ENCODE results near the gene IQCH. TPM values are rescaled to one million over a fixed set of nuclear protein-coding genes. Genes with fewer than 3 reads are reported as not detected.

IQCH gene
- total and polyA plus RNA-seq, 2 of the 4 experiments (the other 2 are of a cell fraction) = 0.60 to 2.5 TPM

DNA sequence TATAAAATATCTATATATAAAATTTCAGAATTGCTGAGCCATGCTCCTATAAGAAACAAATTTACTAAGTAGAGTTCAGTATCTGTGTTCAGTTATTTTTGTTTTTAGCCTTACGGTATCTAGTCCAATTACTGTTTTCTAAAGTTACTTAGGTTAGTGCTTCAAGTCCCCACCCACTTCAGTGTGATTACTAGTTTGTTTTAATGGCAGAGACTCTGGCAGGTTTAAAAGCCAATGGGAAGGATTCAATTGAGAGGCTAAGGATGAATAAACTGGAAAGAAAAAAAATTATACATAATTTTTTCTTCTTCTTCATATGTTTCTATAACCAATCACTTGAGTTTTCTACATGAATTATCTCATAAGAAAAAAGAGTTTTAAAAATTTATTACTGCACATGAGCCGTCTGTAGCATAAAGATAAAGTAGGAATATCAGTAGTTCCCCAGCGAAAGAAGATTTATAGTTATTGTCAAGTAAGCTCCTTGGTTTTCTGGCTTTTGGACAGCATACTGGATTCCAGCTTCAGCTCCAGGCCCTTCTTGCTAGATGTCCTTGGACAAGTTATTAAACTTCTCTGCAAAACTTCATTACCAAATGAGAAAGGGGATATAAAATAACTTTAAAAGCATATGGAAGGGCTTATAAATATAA, 46.9 kb upstream of the IQCH start:
- in situ Hi-C loops (cut with MboI; ENCODE audit: low sequenced_read_pairs) = no loop called here

More for the DNA sequence above, 46.9 kb upstream of the IQCH start:
- Histone ChIP-seq H2BK5ac (ENCODE audit: low read depth, low read length, poor library complexity, severe bottlenecking) (no peak overlapping the region), H3K79me1 (ENCODE audit: low read depth in 1 of 2, low read length in 2 of 2) (peaks cover under 1 to 6% of the 10 kb centered on the region in 2 experiments; a peak in 1 of 4 replicates), H3K23ac (ENCODE audit: low read depth, low read length) (no peak overlapping the region), H3K4me3 (ENCODE audit: insufficient read depth, low read depth, low read length) (no peak overlapping the region), H3K9me3 (ENCODE audit: control insufficient read depth, insufficient read depth, low read length) (no peaks in the 10 kb centered on the region), H4K8ac (ENCODE audit: low read depth in 2 of 2, low read length in 2 of 2) (no peak overlapping the region), H4K91ac (ENCODE audit: insufficient read depth, low read depth, low read length) (no peak overlapping the region), H2AFZ (replicated peaks; ENCODE audit: low read length, poor library complexity) (no peak overlapping the region), H3K56ac (ENCODE audit: extremely low read depth, insufficient read depth, low read length) (no peak overlapping the region), H3K9ac (ENCODE audit: low read depth, low read length) (no peak overlapping the region), H3K36me3 (ENCODE audit: control insufficient read depth, insufficient read depth, low read length) (peaks cover 4% of the 10 kb centered on the region), H3K9me1 (ENCODE audit: insufficient read depth, low read length) (peaks cover 3% of the 10 kb centered on the region; the same call in 1 of the 2 replicates), H2BK15ac (ENCODE audit: low read depth, low read length) (no peak overlapping the region), H3K14ac (replicated peaks; ENCODE audit: low read depth, low read length) (no peak overlapping the region), H3K4ac (ENCODE audit: low read depth, low read length) (no peak overlapping the region), H2AK9ac (replicated peaks; ENCODE audit: low read depth, low read length, poor library complexity) (no peak overlapping the region), H4K20me1 (ENCODE audit: insufficient read depth, low read length) (no peaks in the 10 kb centered on the region), H2BK120ac (ENCODE audit: low read depth, low read length) (no peak overlapping the region), H3K4me1 (ENCODE audit: control insufficient read depth, insufficient read depth, low read length) (peaks cover under 1% of the 10 kb centered on the region; the same call in 1 of the 2 replicates), H3K18ac (ENCODE audit: low read depth, low read length) (no peak overlapping the region), H3K27me3 (ENCODE audit: control insufficient read depth, insufficient read depth, low read length) (no peaks in the 10 kb centered on the region), H2BK20ac (ENCODE audit: low read depth, low read length) (no peak overlapping the region), H4K5ac (ENCODE audit: low read depth, low read length) (no peak overlapping the region), H3K27ac (ENCODE audit: insufficient read depth, low read length) (no peak overlapping the region), H2AK5ac (ENCODE audit: low read depth, low read length) (no peak overlapping the region), H3K4me2 (ENCODE audit: low read depth, low read length) (no peak overlapping the region)
- BruUV-seq (replicated peaks) = no TSS peak
- intact Hi-C loops (cut with micrococcal nuclease) (no loop called here), dilution Hi-C loops (cut with HindIII; ENCODE audit: low sequenced_read_pairs, unreplicated experiment) (no loop called here)
- DNase-seq (no peak), ATAC-seq (ENCODE audit: low read depth) (no peak)
- ChIA-PET POLR2A (ENCODE audit: unreplicated experiment) (no interaction called here), CTCF (no interaction called here)
- TF ChIP-seq SMC3 (IDR thresholded peaks at IDR 0.05; ENCODE audit: low read depth, low read length) (no peak), BHLHE40 (IDR thresholded peaks at IDR 0.05; ENCODE audit: low read depth, low read length) (no peak), RAD21 (IDR thresholded peaks at IDR 0.05; ENCODE audit: low read length) (no peak), CHD1 (IDR thresholded peaks at IDR 0.05; ENCODE audit: low read depth, low read length) (no peak), RFX5 (IDR thresholded peaks at IDR 0.05; ENCODE audit: low read depth, low read length) (no peak), RCOR1 (IDR thresholded peaks at IDR 0.05; ENCODE audit: insufficient replicate concordance, low read length) (no peak), POLR2A (IDR thresholded peaks at IDR 0.05; ENCODE audit: low read depth, low read length) (no peak), FOS (IDR thresholded peaks at IDR 0.05; ENCODE audit: low read depth, low read length) (no peak)
- TF ChIP-seq, protein P1, sequence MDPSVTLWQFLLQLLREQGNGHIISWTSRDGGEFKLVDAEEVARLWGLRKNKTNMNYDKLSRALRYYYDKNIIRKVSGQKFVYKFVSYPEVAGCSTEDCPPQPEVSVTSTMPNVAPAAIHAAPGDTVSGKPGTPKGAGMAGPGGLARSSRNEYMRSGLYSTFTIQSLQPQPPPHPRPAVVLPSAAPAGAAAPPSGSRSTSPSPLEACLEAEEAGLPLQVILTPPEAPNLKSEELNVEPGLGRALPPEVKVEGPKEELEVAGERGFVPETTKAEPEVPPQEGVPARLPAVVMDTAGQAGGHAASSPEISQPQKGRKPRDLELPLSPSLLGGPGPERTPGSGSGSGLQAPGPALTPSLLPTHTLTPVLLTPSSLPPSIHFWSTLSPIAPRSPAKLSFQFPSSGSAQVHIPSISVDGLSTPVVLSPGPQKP (IDR thresholded peaks at IDR 0.05; ENCODE audit: borderline replicate concordance, low read depth, low read length) = no peak
- TF ChIP-seq, protein P2, sequence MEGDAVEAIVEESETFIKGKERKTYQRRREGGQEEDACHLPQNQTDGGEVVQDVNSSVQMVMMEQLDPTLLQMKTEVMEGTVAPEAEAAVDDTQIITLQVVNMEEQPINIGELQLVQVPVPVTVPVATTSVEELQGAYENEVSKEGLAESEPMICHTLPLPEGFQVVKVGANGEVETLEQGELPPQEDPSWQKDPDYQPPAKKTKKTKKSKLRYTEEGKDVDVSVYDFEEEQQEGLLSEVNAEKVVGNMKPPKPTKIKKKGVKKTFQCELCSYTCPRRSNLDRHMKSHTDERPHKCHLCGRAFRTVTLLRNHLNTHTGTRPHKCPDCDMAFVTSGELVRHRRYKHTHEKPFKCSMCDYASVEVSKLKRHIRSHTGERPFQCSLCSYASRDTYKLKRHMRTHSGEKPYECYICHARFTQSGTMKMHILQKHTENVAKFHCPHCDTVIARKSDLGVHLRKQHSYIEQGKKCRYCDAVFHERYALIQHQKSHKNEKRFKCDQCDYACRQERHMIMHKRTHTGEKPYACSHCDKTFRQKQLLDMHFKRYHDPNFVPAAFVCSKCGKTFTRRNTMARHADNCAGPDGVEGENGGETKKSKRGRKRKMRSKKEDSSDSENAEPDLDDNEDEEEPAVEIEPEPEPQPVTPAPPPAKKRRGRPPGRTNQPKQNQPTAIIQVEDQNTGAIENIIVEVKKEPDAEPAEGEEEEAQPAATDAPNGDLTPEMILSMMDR (conservative IDR thresholded peaks at IDR 0.05; ENCODE audit: low read depth, low read length) = no peak
- no CpG with 5 or more reads among the region's 3 CpGs for WGBS, 2 experiments (ENCODE audit: extremely low coverage in 2 of 2, insufficient read length in 1 of 2)
